AG04450 (cell line): ENCODE data around the gene EZR. TPM values are rescaled to one million over a fixed set of nuclear protein-coding genes. Genes with fewer than 3 reads are reported as not detected.

Experiments
- CTCF ChIA-PET: fragments of 300-600, 350-600 bp; formaldehyde crosslinking; extraction: SDS; loops from one replicate; lab custom pipeline; 2022; ENCODE audit warnings: antibody characterized with exemption, inconsistent platforms; lab: Charles Lee
- POLR2A ChIA-PET: fragments of 350-600 bp; formaldehyde crosslinking; extraction: SDS; loops from one replicate; lab custom pipeline; 2021; ENCODE audit warnings: antibody characterized with exemption, inconsistent platforms; lab: Yijun Ruan, JAX
- DNase-seq: peaks from one replicate; pipeline ENCODE4 v3.0.0-alpha.2; 2011; ENCODE audit warnings: low read depth, low spot score
- H3K27ac ChIP-seq: one replicate; pipeline ENCODE4 v1.5.1; 2012; ENCODE audit warnings: low read depth, low read length, control low read depth
- H3K27me3 ChIP-seq: one replicate; pipeline ENCODE4 v1.6.0; 2012; ENCODE audit warnings: low read length; ENCODE audit not compliant: control insufficient read depth, insufficient read depth
- H3K4me3 ChIP-seq: 2 replicates; pipeline ENCODE4 v1.5.1; 2011; ENCODE audit warnings: mild to moderate bottlenecking, low read depth, low read length, control low read depth
- H3K9me3 ChIP-seq: 2 replicates; pipeline ENCODE4 v1.5.1; 2012; ENCODE audit warnings: low read length; ENCODE audit not compliant: control insufficient read depth, insufficient read depth
- CTCF ChIP-seq: IDR thresholded peaks from 2 replicates; pipeline ENCODE4 v1.5.1; 2011; ENCODE audit warnings: low read depth, low read length, control low read depth, inconsistent platforms
- polyA plus RNA-seq: library from polyadenylated mRNA; depleted of rRNA; stranded (reverse); fragments of >200 nt; gene quantifications from 2 replicates; pipeline ENCODE4 v1.2.3, GENCODE V29; 2011

Gene EZR
- polyA plus RNA-seq, 1 experiment = 61.2 TPM

GRCh38 chr6:158815907-158816306 lies 3.3 kb downstream of the EZR start:
- DNase-seq = no peak
- ChIA-PET POLR2A (no interaction called here), CTCF (no interaction called here)
- H3K27ac ChIP-seq = no peak overlapping the region
- no peak overlapping the region for H3K4me3 ChIP-seq
- TF ChIP-seq CTCF = no peak
- no peaks in the 10 kb centered on the region for H3K27me3 ChIP-seq
- no peaks in the 10 kb centered on the region for H3K9me3 ChIP-seq

- no peak overlapping the region for H3K4me3 ChIP-seq
- H3K27me3 ChIP-seq = no peaks in the 10 kb centered on the region
- no peak for DNase-seq
- TF ChIP-seq CTCF = no peak
- H3K27ac ChIP-seq = no peak overlapping the region
- POLR2A ChIA-PET = no interaction called here
- no peaks in the 10 kb centered on the region for H3K9me3 ChIP-seq
- CTCF ChIA-PET = no interaction called here
These were observed 3.8 kb downstream of the EZR start for GRCh38 chr6:158815379-158815724.

GRCh38 chr6:158813032-158813431 lies 6.1 kb downstream of the EZR start:
- Histone ChIP-seq H3K9me3 (no peaks in the 10 kb centered on the region), H3K27ac (no peak overlapping the region), H3K4me3 (no peak overlapping the region), H3K27me3 (no peaks in the 10 kb centered on the region)
- ChIA-PET POLR2A (no interaction called here), CTCF (interaction anchor here (0.9 to 1.3 kb wide), 2 partner anchors 20 to 592 kb away, joined by 3 to 4 read pairs; no protein-coding TSS in a partner anchor)
- no peak for TF ChIP-seq CTCF
- no peak for DNase-seq

- no peaks in the 10 kb centered on the region for H3K27me3 ChIP-seq
- no peak overlapping the region for H3K27ac ChIP-seq
- POLR2A ChIA-PET = no interaction called here
- H3K4me3 ChIP-seq = no peak overlapping the region
- DNase-seq = no peak
- no peak for TF ChIP-seq CTCF
- CTCF ChIA-PET = interaction anchor here (1.1 kb wide), 1 partner anchor 106 kb away, joined by 3 read pairs; no protein-coding TSS in a partner anchor
- no peaks in the 10 kb centered on the region for H3K9me3 ChIP-seq
These were observed 6.6 kb downstream of the EZR start for GRCh38 chr6:158812611-158813010.

- no peak for TF ChIP-seq CTCF
- no peak for DNase-seq
- Histone ChIP-seq H3K27me3 (no peaks in the 10 kb centered on the region), H3K27ac (no peak overlapping the region), H3K9me3 (no peaks in the 10 kb centered on the region), H3K4me3 (no peak overlapping the region)
- CTCF ChIA-PET = interaction anchor here (1.3 to 1.4 kb wide), 2 partner anchors 106 to 161 kb away, joined by 3 read pairs; no protein-coding TSS in a partner anchor
- POLR2A ChIA-PET = interaction anchor here (0.6 kb wide), 1 partner anchor 598 kb away, joined by 6 read pairs; no protein-coding TSS in a partner anchor
These were observed 8.7 kb downstream of the EZR start for GRCh38 chr6:158810155-158811095.
